HS-5 (cell line): Measurements from ENCODE around the gene DPF3.

Experiments used
- DNase-seq: peaks from one replicate; pipeline ENCODE4 v3.0.0-alpha.2; 2012; ENCODE audit warnings: low read depth

DPF3 gene

DNA sequence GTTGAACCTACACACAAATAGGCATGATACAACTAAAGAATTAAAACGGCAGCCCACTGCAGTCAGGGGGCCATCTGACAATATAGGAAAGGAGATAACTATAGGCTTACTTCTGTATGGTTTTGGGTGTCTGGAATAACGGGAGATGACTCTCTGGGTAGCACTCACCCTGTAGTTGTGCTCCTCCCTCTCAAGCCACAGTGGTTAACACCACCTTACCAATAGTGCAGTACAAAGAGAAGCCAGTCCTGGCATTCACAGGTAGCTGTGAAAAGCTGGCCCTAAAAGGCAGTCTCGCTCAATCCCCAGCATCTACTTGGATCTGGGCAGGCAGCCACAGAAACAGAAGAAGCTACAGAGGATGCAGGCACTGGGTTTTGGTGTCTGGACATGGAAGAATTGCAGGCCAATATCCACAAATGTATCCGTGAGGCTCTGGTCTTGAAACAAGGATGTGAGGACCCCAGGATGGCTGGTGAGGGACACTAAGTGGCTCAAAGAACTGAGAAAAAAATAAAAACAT is 93.0 kb downstream of the DPF3 start:
- no peak for DNase-seq

- DNase-seq: no peak
Observed at GRCh38 chr14:72800296-72800695, 93.6 kb downstream of the DPF3 start.

- no peak for DNase-seq
Observed at GRCh38 chr14:72796935-72797334, 97.0 kb downstream of the DPF3 start.

DNA sequence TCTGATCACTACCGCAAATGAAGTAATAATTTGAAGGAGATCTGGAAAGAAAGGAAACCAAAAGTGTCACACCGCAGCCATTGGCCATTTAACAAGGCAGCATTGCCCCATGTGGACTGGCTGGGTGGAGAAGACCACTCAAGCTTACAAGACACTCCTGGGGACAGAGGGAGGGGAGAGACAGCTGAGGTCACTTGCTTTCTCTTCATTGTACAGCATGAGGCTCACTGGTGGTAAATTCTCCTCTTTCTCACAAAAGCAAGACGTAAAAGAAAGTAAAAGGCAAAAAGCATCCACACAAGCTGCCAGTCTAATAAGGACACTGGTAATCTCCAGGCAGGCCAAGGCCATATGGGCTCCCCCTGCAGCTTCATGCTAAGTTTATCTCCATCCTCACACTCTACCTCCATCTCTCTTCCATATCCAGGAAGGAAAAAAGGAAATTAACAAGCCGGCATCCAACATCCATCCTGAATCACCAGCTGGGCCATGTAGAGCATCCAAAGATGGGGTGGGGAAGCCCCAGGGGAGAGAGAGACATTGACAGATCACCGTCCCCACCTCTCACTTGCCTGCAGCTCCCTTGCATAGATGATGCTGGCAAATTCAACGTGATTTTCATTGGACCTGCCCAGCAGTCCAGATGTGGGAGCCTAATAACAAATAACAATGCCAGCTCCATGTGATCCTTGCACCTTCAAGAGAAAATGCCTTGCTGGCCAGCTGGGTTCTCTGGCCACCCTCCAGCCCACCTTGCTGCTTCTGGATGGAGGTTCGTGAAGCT is 100.6 kb downstream of the DPF3 start:
- no peak for DNase-seq

GRCh38 chr14:72792051-72792788 is 101.7 kb downstream of the DPF3 start:
- DNase-seq: no peak

DNA sequence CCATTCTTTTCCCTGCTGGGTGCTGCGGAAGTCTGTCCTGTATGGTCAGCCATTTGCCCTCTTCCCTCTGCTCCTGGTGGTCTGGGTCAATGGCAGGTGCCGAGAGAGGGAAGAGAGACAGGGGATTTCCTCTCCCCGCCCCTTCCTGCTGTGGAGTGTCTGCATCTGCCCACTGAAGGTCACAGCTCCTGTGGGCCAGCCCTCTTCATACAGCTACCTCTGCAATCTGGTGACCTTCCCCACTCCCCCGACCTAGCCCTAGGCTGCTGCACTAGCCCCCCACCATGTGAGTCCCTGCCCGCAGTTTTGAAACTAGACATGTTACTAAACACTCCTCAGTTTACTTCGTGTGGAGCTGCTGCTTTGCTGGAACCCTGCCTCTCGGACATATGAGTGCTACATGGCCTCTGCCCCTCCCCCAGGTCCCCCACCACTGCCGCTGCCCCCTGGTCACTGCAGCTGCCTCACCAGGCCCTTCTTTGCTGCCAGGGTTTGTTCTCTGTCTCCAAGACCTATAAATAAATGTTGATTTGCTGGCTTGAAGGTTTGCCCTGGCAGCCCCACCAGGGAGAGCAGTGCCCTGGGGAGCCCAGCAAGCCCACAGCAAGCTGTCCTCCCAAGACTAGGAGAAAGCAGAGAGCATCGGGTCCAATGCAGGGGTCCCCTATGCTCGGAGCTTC is 102.9 kb downstream of the DPF3 start:
- DNase-seq: no peak

GRCh38 chr14:72788972-72789728 is 104.8 kb downstream of the DPF3 start:
- DNase-seq: no peak

DNA sequence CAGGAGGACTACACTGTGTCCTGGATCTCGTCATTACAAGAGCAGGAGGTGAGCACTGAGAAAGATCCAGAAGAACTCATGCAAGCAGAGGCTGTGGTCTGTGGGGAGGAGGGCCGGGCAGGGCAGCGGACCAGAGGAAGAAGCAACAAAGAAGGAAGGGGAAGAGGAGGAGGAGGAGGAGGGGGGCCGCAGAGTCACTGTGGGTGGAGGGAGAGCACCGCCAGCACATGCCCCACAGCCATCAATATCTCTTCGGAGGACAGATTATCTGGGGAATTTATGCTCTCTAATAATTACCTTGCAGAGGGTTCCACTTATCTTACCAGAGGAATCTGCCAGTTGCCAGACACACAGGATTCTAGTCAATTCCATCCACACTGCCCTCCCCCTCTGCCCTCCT is 105.6 kb downstream of the DPF3 start:
- no peak for DNase-seq

- no peak for DNase-seq
Observed at GRCh38 chr14:72787841-72788240, 106.1 kb downstream of the DPF3 start.

DNA sequence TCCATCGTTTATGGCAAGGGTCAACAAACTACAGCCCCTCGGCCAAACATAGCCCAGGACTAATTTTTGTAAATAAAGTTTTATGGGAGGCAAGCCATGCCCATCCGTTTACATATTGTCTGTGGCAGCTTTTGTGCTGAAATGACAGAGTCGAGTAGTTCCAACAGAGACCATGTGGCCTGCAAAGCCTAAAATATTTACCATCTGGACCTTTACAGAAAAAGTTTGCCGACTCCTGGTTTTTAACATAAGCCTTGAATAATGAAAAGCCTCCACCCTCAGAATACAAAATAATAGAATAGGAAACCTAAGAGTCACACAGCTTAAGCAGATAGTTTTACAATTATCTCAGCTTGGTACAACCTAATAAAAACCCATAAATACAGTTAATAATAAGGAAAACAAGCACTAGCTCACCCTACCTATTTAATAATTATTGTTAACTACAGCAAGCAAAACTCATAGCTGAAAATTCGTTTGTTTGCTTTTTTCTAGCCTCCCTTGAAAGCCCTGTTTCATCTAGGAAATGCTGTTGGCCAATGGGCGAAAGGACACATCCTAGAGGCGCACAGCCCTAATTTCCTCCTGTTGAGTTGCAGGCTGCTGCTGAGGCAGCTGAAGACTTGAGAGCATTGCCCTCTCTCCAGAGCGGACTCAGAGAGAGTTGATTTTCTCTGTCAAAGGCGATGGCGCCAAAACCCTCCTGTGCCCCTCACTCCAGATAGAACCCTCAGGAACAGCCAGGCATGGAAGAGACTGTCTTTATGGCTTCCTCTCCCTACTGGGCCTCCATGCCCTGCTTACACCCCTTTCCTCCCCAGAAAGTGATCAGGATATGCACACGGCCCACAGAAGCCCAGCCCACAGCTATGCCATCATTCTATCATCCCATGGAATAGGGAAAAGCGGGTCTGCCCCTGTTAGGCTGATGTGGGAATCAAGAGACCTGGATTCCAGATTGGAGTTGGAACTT is 107.2 kb downstream of the DPF3 start:
- no peak for DNase-seq

DNA sequence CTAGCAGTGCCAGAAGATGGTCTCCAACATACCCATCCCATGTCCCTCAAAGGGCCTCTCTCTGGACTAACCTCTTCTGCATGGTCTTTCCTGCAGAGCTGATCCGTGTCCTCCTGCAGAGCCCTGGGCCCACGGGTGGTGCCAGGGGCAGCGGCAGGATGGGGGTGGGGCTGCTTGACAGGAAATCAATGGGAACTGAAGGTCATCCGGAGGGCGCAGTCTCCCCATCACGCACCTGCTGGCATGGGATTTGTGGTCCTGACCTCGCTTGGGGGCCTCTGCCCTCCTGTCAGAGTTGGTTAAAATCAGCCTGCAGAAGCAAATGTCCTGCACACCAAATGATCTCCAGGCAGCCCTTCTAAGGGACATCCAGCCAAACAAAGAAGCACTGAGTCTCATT is 110.2 kb downstream of the DPF3 start:
- DNase-seq: no peak

- no peak for DNase-seq
Observed at GRCh38 chr14:72782817-72783216, 111.1 kb downstream of the DPF3 start.

DNA sequence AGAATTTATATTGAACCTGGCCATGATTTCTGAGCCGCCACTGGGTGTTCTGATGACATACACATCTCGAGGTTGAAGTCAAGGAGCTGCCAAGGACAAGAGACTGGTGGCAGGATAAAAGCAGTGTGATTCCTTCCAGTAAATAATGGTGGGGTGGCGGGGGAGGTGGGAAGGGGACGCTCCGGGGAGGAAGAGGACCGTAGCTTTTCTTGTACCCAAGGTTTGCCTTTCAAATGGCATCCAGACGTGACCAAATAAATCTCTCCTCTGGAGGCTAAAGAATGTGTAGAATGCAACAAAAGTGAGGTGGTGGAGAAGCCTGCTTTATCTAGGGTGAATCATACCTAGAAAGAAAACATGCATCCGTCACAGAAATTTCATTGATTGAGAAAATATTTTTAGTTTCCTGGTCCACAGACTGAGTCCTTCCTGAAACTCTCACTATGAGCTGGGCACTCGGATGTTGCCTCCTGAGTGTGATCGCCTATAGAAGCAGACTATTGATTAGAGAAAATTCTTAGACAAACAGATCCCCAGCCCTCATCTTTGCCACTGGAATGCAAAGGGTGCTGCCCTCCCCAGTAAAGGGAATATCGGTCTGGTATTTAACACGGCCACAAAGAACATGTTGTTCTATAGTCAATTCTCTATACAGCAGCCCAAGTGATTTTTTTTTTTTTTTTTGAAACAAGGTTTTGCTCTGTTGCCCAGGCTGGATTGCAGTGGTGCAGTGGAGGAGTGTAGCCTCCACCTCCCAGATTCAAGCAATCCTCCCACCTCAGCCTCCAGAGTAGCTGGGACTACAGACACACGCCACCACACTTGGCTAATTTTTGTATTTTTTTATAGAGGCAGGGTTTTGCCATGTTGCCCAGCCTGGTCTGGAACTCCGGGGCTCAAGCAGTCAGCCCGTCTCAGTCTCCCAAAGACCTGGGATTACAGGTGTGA is 112.1 kb downstream of the DPF3 start:
- peak; percentile 82 for DNase-seq

GRCh38 chr14:72780751-72781150 is 113.2 kb downstream of the DPF3 start:
- DNase-seq: no peak

GRCh38 chr14:72779679-72780078 is 114.2 kb downstream of the DPF3 start:
- no peak for DNase-seq

- no peak for DNase-seq
Observed at GRCh38 chr14:72777636-72778035, 116.3 kb downstream of the DPF3 start.

- no peak for DNase-seq
Observed at GRCh38 chr14:72776701-72777261, 117.1 kb downstream of the DPF3 start.

DNA sequence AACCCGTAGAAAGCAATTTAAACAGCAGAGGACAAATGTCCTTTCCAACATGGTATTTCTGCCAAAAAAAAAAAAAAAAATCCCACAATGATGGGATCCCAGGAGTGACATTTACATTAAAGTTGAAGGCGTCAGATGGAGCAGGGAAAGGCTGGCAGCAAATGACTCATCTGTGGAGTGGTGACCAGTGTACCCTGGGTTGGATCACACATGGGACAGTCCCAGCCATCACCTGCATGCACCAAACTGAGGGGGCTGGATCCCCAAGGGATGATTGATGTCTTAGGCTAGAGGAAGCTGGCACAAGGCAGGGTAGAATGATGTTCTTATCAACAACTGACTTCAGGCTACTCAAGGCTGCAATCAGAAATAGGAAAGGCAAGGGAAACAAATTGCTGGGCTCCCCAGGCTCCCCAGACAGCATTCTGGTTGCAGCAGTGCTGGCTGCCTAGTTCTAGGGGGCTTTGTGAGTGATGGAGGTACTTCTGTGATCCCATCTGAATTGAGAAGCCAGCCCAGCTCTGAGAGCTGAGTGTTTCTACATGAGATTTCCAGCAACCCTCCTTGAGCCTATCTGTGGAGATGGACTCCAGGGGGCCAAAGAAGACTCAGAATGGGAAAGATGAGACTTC is 117.9 kb downstream of the DPF3 start:
- no peak for DNase-seq
